Subcutaneous adipose tissue (tissue), 4 donors: ENCODE results near the gene TRRAP. TPM values are rescaled to one million over a fixed set of nuclear protein-coding genes. Genes with fewer than 3 reads are reported as not detected.

Experiments used
- CTCF ChIP-seq: fragments of 450-650 bp; IDR thresholded peaks from one replicate; pipeline ENCODE4 v1.5.1; 2016; ENCODE audit warnings: low read depth, mild to moderate bottlenecking, control low read depth, antibody characterized with exemption, moderate library complexity
- total RNA-seq, 4 donors: library from RNA; depleted of rRNA; stranded (reverse); fragments of >200 nt; gene quantifications; one replicate each; pipeline ENCODE4 v1.1.0, GENCODE V29; 2016

Gene TRRAP
- total RNA-seq, 4 donors from 2014 or later, result 22.7 to 30.8 (median 28.4) TPM

DNA sequence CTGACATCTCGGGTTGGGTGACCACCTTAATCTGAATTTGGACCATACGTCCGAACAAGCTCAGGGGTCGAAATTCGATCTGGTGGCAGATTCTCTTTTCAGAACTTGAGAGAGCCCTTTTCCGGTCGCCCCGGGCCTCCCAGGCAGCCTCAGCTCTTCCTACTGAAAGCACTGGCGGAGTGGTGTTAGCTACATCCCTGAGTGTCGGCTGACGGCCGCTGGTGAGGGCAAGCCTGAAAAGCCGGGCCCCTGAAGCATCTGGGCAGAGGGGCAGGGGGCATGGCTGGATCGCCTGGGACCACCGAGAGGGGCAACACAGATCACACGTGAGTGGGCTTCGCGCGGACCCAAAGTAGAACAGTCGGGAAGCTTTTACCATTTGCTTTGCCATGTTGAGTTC is 149.5 kb downstream of the TRRAP start:
- no peak for TF ChIP-seq CTCF

DNA sequence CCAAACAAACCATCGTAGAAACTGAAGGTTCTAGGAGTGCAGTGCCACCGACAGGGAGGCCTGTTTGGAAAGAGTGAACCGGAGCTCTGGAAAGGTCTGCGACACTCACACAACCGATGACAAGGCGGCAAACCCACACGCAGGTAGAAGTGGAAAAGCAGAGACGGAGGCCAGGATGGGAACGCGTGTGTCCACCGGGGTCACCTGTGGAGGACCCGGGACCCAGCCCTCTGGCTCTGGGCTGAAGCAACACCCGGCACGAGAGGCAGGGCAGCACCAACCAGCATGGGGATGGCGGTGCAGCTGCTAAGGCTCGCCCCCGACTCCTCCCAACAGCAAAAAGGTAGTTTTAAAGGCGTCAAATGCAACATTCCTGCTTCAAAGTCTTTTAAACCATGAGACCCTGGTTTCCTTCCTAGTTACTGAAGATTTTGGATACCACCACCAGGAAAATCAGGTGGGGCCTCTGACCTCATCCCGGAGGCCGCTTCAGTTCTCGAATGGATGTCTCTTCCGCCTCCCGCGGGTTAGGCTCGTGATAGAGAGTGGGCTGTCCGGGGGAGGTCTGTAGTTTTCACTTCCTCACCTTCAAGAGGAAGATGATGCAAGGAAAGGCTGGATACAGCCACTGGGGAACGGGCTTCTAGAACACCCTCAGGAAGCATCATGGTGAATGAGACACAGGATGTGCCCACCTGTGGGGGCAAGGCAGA is 150.1 kb downstream of the TRRAP start:
- no peak for TF ChIP-seq CTCF

DNA sequence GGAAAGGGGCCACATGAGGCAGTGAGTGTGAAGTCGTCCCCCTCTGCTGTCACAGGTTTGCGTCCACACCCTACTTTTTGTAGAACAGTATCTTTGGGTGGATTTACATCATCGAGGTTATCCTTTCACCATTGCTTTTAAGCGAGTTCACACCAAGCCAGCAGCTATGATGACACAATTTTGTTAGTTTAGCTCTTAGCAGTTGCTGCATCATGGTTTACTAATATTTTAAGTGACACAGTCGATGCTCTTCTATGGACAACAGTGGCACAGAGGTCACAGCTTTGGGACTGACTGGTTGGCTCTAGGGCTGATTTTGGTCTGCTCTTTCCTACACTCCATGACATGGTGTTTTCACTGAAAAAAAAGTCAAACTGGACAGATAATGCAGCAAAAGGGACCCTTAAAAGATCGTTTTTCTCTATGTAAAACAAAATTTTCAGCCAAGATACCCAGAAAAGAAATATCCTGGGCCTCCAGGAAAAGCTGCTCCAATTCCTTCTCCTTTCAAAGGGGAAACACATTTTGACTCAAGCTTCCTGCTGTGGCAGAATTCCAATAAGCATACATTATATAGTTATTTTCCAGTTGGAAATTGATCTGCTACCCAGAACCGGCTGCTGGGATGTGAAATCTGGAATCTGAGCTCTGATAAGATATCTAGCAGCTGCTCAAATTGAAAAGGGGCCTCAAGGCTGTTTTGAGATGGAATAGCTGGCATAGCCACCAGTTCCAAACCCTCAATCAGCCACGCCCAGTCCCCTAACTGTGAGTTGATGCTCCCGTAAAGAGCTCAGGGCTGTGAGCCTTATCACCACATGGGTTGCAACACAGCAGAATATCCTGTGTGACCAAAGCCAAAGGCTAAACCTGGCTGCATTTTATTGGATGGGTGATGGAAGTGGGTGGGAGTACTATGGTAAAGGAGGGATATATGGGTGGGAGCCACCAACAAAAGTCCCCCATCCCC is 151.4 kb downstream of the TRRAP start:
- TF ChIP-seq CTCF, result no peak

- TF ChIP-seq CTCF, result no peak
Measured at GRCh38 chr7:99030457-99030856, 152.1 kb downstream of the TRRAP start.

DNA sequence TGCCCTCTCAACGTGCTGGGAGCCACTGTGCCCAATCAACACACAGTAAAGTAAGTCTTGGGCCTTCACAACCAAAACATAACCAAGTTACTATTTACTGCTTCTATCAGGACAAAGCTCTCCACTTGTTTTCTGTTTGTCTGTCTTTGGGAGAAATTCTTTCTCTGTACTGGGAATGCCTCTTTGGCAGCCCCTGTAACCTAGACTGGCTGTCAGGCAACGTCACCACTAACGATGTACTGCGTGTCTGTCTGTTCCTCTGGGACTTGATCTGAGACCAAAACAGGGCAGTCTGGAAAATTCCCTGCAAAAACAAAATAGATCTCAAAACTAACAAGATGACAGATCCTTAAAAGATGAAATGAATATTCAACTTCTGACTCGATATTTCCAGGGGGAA is 152.6 kb downstream of the TRRAP start:
- no peak for TF ChIP-seq CTCF

GRCh38 chr7:99031496-99031895 is 153.2 kb downstream of the TRRAP start:
- no peak for TF ChIP-seq CTCF

DNA sequence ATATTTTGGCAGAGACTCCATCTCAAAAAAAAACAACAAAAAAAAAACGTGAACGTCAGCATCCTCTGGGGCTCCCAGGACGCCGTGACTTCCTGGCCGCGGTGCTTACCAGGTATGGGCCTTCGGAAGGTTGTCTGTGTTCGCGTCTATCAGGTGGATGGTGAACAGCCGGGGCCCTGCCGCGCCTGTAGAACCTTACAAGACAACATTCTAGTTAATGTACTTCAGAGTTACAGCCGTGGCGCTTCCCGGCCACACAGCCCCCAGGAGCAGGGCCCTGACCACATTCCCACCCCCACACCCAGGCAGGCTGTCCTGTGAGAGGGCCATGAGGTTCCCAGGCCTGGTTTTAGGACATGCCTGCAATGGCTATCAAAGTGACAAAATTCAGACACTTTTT is 154.6 kb downstream of the TRRAP start:
- TF ChIP-seq CTCF, result no peak
